H7 (cell line): ENCODE data around the gene WDFY3. TPM values are rescaled to one million over a fixed set of nuclear protein-coding genes. Genes with fewer than 3 reads are reported as not detected.

Source experiments
- DNase-seq: peaks from one replicate; pipeline ENCODE4 v3.0.0; 2012
- H3K27me3 ChIP-seq: 2 replicates; pipeline ENCODE4 v1.6.0; 2011; ENCODE audit warnings: mild to moderate bottlenecking, low read length; ENCODE audit not compliant: control insufficient read depth, insufficient read depth
- H3K36me3 ChIP-seq: replicated peaks from 2 replicates; pipeline ENCODE4 v1.5.1; 2011; ENCODE audit warnings: low read length; ENCODE audit not compliant: control insufficient read depth, insufficient read depth
- H3K4me3 ChIP-seq: 2 replicates; pipeline ENCODE4 v1.5.1; 2011; ENCODE audit warnings: low read depth, mild to moderate bottlenecking, control low read depth, low read length, moderate library complexity; ENCODE audit not compliant: insufficient read depth
- total RNA-seq: library from RNA; depleted of rRNA; stranded (reverse); fragments of >200 nt; shearing (Covaris generic); gene quantifications from 2 replicates; pipeline ENCODE4 v1.2.3, GENCODE V29; 2014

Gene WDFY3
- total RNA-seq, 1 experiment from 2014 or later = 19.5 TPM

DNA sequence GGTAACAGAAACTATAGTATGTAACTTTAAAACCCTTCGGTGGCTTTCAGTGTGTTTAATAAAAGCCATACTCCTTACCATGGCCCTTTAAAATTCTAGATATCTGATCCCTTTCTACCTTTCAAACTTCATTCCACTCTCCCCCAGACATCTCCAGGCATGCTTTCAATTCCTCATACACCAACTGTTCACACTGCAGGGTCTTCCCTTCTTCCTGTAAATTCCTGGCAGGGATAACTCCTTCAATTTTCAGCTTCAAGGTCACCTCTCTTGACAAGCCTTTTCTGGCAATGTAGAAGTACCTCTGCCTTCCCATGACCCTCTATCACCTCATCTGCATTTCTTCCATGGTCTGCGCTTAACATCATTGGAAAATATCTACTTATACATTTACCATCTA is 60.8 kb downstream of the WDFY3 start:
- DNase-seq = no peak

DNA sequence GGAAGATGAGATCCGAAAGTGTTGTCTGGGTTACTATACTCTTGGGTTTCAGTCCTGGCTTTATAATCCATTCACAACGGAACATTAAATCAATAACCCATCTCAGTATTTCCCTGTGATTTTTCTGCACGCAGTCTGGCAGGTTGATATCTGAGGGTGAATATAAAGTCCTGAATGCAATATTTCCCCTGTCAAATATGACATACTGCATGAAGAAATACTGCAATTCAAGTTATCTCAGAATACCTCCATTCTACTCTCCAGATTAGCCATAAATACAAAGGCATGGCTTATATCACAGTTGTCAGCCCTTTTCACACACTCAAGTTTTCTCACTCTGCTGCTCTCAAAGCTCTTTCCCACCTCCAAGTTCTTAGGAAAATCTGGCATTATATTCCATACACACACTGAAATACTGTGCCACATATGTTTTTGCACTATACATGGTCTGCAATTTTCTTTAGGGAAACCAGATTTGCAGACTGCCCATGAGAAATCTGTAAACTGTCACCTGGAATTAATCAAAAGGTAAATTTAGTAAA is 64.7 kb downstream of the WDFY3 start:
- Histone ChIP-seq H3K36me3 (no peaks in the 10 kb centered on the region; the same call in 1 of the 2 replicates), H3K27me3 (no peaks in the 10 kb centered on the region), H3K4me3 (no peak overlapping the region)
- no peak for DNase-seq

More for the DNA sequence above, 60.8 kb downstream of the WDFY3 start:
- Histone ChIP-seq H3K4me3 (no peak overlapping the region), H3K27me3 (no peaks in the 10 kb centered on the region), H3K36me3 (no peaks in the 10 kb centered on the region)

DNA sequence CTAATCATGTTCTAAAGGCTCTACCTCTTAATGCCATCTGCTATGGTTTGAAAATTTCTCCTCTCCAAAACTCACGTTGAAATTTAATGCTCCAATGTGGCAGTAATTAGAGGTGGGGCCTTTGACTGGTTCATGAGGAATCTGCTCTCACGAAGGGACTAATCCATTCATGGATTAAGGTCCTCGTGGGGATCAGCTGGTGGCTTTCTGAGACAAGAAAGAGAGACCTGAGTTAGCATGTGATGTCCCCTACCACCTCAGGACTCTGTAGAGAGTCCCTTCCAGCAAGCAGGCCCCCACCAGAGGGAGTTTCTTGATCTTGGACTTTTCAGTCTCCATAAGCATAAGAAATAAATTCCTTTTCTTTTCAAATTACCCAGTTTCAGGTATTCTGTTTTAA is 65.3 kb downstream of the WDFY3 start:
- Histone ChIP-seq H3K36me3 (no peaks in the 10 kb centered on the region; the same call in 1 of the 2 replicates), H3K4me3 (no peak overlapping the region), H3K27me3 (no peaks in the 10 kb centered on the region)
- DNase-seq = no peak

DNA sequence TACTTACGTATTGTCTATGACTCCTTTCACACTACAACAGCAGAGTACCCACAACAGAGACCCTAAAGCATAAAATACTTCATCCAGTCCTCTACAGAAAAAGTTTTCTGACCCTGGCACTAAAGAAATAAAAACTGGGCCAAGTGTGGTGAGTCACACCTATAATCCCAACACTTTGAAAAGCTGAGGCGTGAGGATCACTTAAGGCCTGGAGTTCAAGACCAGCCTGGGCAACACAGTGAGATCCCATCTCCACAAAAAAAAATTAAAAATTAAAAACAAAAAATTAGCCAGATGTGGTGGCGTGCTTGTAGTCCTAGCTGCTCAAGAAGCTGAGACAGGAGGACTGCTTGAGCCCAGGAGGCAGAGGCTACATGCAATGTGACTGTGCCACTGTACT is 66.9 kb downstream of the WDFY3 start:
- no peak overlapping the region for H3K4me3 ChIP-seq
- H3K27me3 ChIP-seq = no peaks in the 10 kb centered on the region
- no peaks in the 10 kb centered on the region; the same call in 1 of the 2 replicates for H3K36me3 ChIP-seq
- DNase-seq = no peak

DNA sequence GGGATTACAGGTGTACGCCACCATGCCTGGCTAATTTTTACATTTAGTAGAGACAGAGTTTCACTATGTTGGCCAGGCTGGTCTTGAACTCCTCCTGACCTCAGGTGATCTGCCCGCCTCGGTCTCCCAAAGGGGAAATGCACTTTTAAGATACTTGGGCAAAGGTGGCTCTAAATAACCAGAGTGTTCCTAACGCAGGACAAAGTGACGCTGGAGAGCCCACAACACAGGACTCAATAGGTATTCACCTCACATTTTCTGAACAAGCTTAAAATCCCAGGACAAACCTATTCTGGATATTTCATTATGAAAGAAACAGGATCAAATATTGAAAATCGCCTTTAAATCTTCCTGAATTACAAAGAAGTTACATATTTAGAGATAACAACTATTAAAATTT is 69.0 kb downstream of the WDFY3 start:
- no peak for DNase-seq
- no peaks in the 10 kb centered on the region for H3K27me3 ChIP-seq
- no peak overlapping the region for H3K4me3 ChIP-seq
- no peaks in the 10 kb centered on the region; the same call in 1 of the 2 replicates for H3K36me3 ChIP-seq

DNA sequence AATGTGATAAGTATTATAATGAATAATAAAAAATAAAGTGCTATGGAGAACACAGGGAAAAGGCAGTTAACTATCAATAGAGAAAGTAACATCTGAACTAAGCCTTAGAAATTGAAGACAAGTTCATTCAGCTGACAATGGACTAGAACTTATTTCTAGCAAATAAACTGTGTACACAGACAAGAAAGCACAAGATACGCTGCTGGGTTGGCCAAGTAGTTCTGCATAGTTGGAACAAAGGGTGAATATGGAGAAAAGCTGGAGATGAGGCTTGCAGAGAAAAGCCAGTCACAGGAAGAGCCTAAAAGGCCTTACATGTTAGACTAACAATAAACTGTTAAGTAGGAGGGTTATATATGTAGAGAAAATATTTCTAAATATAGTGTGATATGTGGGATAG is 71.2 kb downstream of the WDFY3 start:
- Histone ChIP-seq H3K4me3 (no peak overlapping the region), H3K27me3 (no peaks in the 10 kb centered on the region), H3K36me3 (no peaks in the 10 kb centered on the region; the same call in 1 of the 2 replicates)
- no peak for DNase-seq

DNA sequence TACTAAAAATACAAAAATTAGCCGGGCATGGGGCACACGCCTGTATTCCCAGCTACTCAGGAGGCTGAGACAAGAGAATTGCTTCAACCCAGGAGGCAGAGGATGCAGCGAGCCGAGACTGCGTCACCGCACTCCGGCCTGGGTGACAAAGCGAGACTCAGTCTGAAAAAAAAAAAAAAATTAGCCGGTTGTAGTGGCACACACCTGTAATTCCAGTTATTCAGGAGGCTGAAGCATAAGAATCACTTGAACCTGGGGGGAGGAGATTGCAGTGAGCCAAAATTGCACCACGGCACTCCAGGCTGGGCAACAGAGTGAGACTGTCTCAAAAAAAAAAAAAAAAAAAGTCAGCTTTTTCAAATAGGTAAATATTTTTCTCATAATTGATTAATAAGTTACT is 71.9 kb downstream of the WDFY3 start:
- no peaks in the 10 kb centered on the region for H3K36me3 ChIP-seq
- no peak for DNase-seq
- no peak overlapping the region for H3K4me3 ChIP-seq
- no peaks in the 10 kb centered on the region for H3K27me3 ChIP-seq

DNA sequence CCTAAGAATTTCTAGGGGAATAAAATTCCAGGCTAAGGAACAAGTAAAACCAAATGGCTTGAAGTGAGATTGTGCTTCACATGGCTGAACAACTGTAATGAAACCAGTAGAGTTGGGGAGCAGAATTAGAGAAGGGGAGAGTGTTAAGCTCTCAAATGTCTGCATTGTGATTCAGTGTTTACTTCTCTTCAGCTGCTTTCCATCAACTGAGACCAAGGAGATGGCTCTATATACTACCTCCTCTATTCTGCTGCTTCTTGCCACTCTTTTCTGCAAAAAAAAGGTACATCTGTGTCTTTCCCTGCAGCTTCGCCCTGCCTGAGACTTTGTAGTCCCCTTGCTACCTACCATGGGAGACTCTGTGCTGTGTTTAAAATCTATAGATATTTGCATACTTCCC is 73.5 kb downstream of the WDFY3 start:
- no peak for DNase-seq
- no peaks in the 10 kb centered on the region for H3K27me3 ChIP-seq
- H3K36me3 ChIP-seq = no peaks in the 10 kb centered on the region
- H3K4me3 ChIP-seq = no peak overlapping the region

DNA sequence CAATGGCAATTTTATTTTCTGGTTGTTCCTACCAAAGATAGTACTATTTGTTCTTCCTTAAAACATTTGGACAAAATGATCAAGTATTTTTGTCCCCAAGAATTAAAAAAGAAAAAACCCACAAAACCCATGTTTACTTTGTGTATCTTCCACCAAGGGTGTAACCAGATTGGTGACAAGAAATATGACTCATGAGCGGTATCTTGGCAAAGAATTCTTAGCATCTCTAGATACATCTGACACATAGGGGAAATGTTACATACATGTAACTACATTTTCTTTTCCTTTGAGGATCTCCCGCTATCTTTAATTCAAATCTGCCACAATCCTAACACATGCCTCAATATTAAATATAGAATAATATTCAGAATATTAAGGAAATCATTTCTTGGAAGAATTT is 78.7 kb downstream of the WDFY3 start:
- Histone ChIP-seq H3K4me3 (no peak overlapping the region), H3K27me3 (no peaks in the 10 kb centered on the region), H3K36me3 (no peaks in the 10 kb centered on the region)
- no peak for DNase-seq

DNA sequence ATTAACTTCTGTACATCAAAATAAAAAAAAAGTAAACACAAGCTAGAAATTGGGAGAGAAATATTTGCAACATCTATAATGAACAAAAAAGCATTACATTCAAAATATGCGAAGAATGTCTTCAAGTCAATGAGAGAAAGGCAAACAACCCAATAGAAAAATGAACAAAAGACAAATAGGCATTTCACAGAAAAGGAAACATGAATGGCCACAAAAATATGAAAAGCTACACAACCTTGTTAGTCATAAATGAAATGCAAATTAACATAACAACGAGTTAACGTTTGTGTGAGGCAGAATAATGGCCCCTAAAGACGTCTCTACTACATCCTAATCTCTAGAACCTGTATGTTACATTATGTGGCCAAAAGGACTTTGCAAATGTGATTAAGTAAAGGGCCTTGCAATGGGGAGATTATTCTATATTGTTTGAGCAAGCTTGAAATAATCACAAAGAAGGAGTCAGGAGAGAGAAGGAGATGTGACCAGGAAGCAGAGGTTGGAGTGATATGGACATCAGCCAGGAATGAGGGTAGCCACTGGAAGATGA is 86.8 kb downstream of the WDFY3 start:
- no peaks in the 10 kb centered on the region for H3K36me3 ChIP-seq
- no peak for DNase-seq
- no peak overlapping the region for H3K4me3 ChIP-seq
- no peaks in the 10 kb centered on the region for H3K27me3 ChIP-seq

DNA sequence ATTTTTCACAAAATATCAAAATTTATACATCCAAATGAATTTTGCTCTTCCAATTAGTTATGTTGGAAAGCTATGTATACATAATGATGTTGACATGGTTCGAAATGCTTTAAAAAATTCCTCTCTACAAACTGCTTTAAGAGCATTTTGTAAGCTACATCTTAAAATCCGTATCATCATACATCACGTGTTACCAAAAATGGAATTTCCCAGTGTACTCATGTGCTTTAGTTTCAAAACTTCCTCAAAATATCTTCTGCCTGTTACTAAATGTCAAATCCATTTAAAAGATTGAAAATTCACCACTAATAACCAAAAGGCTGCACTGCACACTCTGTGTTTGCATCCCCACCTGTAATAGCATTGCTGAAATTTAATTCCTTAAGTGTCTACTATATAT is 87.9 kb downstream of the WDFY3 start:
- Histone ChIP-seq H3K27me3 (no peaks in the 10 kb centered on the region), H3K36me3 (no peaks in the 10 kb centered on the region), H3K4me3 (no peak overlapping the region)
- no peak for DNase-seq

DNA sequence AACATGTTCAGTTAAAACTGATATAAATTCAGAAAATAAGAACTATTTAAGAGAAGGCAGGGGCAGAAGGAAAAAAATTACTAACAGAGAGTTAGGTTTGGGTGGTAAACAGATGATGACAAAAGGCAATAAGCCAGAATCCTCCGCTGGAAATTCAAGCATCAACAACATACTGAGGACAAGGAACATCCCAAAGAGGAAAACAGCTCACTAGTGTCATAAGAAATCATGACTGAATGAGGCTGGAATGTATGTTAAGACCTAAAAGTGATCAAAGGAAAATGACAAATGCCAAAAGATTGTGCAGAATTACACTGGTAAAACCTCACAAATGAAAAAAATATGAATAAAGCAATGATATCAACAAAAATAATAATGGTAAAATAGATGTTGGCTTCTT is 88.4 kb downstream of the WDFY3 start:
- H3K27me3 ChIP-seq = no peaks in the 10 kb centered on the region
- DNase-seq = no peak
- no peak overlapping the region for H3K4me3 ChIP-seq
- no peaks in the 10 kb centered on the region for H3K36me3 ChIP-seq

DNA sequence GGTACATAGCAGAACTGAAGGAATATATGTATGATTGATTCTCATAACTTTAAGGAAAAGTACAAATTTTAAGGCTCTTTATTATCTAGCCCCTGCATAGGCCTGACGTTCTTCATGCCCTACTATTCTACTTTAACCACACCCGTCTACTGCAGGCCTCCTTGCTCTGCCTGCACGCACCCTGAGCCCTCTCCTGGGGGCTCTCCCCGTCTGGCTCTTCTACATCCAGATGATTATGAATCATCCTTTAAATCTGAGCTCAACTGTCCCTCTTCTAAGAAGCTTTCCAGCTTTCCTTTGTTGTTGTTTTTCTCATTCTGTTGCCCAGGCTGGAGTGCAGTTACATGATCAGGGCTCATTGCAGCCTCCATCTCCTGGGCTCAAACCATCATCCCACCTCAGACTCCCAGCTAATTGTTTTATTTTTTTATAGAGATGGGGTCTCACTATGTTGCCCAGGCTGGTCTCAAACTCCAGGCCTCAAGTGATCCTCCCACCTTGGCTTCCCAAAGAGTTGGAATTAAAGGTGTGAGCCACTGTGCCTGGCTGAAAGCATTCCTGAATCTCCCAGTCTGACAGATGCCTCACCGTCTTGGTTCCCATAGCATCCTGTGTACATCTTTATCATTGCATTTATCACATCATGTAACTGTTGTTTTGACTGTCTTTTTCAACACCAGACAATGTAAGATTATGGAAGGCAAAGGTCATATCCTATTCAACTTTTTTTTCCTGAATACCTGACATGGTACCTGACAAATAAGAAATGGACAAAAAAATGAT is 89.2 kb downstream of the WDFY3 start:
- Histone ChIP-seq H3K36me3 (no peaks in the 10 kb centered on the region), H3K27me3 (no peaks in the 10 kb centered on the region), H3K4me3 (no peak overlapping the region)
- no peak for DNase-seq

DNA sequence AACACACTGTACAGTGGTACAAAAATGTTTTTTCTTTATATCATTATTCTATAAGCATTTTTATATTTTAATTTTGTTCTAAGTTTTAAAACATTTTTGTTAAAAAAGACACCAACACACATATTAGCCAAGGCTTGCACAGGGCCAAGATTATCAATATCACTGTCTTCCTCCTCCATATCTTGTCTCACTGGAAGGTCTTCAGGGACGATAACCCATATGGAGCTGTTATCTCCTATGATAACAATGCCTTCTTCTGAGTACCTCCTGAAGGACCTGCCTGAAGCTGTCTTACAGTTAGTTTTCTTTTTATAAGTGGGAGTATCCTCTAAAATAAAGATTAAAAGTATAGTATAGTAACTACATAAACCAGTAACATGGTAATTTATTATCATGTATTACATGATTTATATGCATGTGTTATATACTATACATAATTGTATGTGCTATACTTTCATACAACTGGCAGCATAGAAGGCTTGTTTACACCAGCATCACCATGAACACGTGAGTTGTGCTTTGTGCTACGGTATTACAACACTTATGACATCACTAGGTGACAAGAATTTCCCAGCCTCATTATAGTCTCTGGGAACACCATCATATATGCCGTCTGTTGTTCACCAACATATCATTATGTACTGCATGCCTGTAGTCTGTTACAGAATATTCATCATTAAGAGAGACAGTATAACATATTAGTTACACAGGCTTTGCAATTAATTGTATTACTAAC is 90.7 kb downstream of the WDFY3 start:
- DNase-seq = no peak
- no peaks in the 10 kb centered on the region for H3K27me3 ChIP-seq
- H3K36me3 ChIP-seq = no peaks in the 10 kb centered on the region
- H3K4me3 ChIP-seq = no peak overlapping the region

DNA sequence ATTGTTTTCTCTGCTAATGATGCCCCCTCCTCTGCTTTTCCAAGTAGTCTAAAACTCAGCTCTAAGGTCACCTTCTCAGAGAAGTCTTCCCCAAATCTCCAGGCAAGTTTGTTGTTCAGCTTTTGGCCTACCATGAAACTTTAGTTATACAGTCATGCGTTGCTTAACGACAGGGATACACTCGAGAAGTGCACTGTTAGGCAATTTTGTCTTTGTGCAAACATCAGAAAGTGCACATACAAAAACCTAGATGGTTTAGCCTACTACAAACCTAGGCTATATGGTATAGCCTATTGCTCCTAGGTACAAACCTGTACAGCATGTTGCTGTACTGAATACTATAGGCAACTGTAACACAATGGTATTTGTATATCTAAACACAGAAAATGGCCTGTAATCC is 91.9 kb downstream of the WDFY3 start:
- H3K27me3 ChIP-seq = no peaks in the 10 kb centered on the region
- no peak overlapping the region for H3K4me3 ChIP-seq
- DNase-seq = no peak
- no peaks in the 10 kb centered on the region for H3K36me3 ChIP-seq
